ENCODE measurements around the gene LIMA1. TPM values are rescaled to one million over a fixed set of nuclear protein-coding genes. Genes with fewer than 3 reads are reported as not detected.

LIMA1 gene
- total and polyA plus RNA-seq, 9 of the 15 experiments (the other 6 are each of a cell fraction or from before 2014, with no cell fraction given) = 20.2 to 37.8 (median 27.3) TPM

- no peak for TF ChIP-seq ZNF655 (CRISPR knock-in tag; IDR thresholded peaks at IDR 0.05)
- peak; percentile 94; the same call in 1 of the 2 replicates for TF ChIP-seq ZBED1 (IDR thresholded peaks at IDR 0.05)
- TF ChIP-seq GATAD2A (IDR thresholded peaks at IDR 0.05) = no peak
- no peak for TF ChIP-seq HMG20A (CRISPR knock-in tag; conservative IDR thresholded peaks at IDR 0.05)
- no peak for TF ChIP-seq ESRRB (CRISPR knock-in tag; IDR thresholded peaks at IDR 0.05; ENCODE audit: borderline replicate concordance)
- TF ChIP-seq ZBTB9 (CRISPR knock-in tag; IDR thresholded peaks at IDR 0.05) = no peak; the same call in 1 of the 2 replicates
- no peak for TF ChIP-seq ERF (CRISPR knock-in tag; IDR thresholded peaks at IDR 0.05)
- no peak for TF ChIP-seq CEBPG (CRISPR knock-in tag; IDR thresholded peaks at IDR 0.05)
- no peak for TF ChIP-seq CEBPG (tag; conservative IDR thresholded peaks at IDR 0.05 in 1 of 2, IDR thresholded peaks at IDR 0.05 in 1 of 2)
- TF ChIP-seq LARP7 (IDR thresholded peaks at IDR 0.05) = no peak
- no peak for TF ChIP-seq HEY1 (CRISPR knock-in tag; IDR thresholded peaks at IDR 0.05; ENCODE audit: borderline replicate concordance)
- TF ChIP-seq SOX6 (IDR thresholded peaks at IDR 0.05) = peak; percentile 31; the same call in 1 of the 2 replicates
- peak; percentile 74; the same call in 1 of the 2 replicates for TF ChIP-seq KDM2B (CRISPR knock-in tag; IDR thresholded peaks at IDR 0.05)
- TF ChIP-seq RBM15 (IDR thresholded peaks at IDR 0.05; ENCODE audit: insufficient read depth, low read length) = no peak
- no peak for TF ChIP-seq SRF (CRISPR knock-in tag; IDR thresholded peaks at IDR 0.05)
- no peak for TF ChIP-seq ELF4 (CRISPR knock-in tag; IDR thresholded peaks at IDR 0.05)
- TF ChIP-seq SMAD2 (IDR thresholded peaks at IDR 0.05; ENCODE audit: low read depth, low read length) = no peak
- no peak for TF ChIP-seq KDM1A (IDR thresholded peaks at IDR 0.05)
- TF ChIP-seq ZNF561 (CRISPR knock-in tag; conservative IDR thresholded peaks at IDR 0.05) = no peak
- TF ChIP-seq MEF2A (IDR thresholded peaks at IDR 0.05; ENCODE audit: control insufficient read depth, low read depth, low read length) = no peak
- TF ChIP-seq DIDO1 (tag; IDR thresholded peaks at IDR 0.05; ENCODE audit: low read depth) = no peak
- TF ChIP-seq TAF7 (tag; IDR thresholded peaks at IDR 0.05) = peak; percentile 17; the same call in 1 of the 2 replicates
- TF ChIP-seq MLLT1 (IDR thresholded peaks at IDR 0.05) = peak in 1 of 2 experiments; percentile 41; a peak in 1 of 4 replicates
- TF ChIP-seq CSDE1 (IDR thresholded peaks at IDR 0.05) = no peak
- TF ChIP-seq CGGBP1 (CRISPR knock-in tag; IDR thresholded peaks at IDR 0.05) = 0 out of 2 replicates have a peak, but pooled peaks have one; percentile 68
- no peak for TF ChIP-seq ZFP1 (CRISPR knock-in tag; IDR thresholded peaks at IDR 0.05)
- no peak for TF ChIP-seq ZNF785 (CRISPR knock-in tag; IDR thresholded peaks at IDR 0.05)
- TF ChIP-seq TEAD1 (CRISPR knock-in tag; IDR thresholded peaks at IDR 0.05) = peak; percentile 10 to 49; a peak in 1 of 4 replicates
These were observed at the start of gene LIMA1 (continued) for GRCh38 chr12:50283229-50283923.
